GM19463 (cell line): ENCODE data around the gene QRFPR.
"Not testable (repeated sequence)": the region's sequence is repeated elsewhere in the genome, so short reads cannot be mapped to it uniquely, and the experiment has no call there.

Source experiments
- ATAC-seq: cut with Tn5 transposase; IDR thresholded peaks from one replicate; pipeline ENCODE4 v1.9.1; 2021; ENCODE audit warnings: mild to moderate bottlenecking, moderate library complexity; ENCODE audit not compliant: unreplicated experiment

QRFPR gene

DNA sequence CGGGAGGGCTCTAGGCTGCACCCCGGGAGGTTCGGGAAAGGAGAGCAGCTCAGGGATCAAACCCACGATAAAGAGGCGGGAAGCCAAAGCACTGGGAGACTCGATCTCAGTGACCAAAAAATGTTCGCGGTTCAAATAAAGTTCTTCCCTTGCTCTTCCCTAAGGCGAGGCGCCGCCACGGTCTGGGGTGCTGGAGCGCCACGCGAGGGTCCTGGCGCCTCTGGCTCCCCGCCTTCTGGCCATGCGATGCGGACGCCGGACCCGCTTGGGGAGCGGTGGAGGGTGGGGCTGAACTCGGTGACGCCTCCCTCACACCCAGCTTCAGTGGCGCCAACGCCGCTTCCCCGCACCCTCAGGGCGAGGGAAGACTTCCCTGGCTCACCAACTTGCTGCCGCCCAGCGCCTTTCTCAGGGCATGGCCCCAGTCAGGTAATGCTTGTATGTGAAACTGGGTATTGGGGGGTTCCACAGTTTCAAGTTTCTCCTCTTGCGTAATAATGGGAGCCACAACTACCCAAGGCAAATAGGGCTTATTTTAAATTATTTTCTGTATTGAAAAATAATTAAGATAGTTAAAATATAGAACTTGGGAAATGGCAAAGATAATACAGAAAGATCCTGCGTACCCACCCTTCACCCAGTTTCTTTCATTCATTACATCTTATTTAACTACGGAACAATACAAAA is at the start of gene QRFPR:
Gene QRFPR, minus strand, starts transcription at position 243 of the 687 bp plus-strand sequence. CDS start 371 bp downstream, outside the sequence.
- no peak for ATAC-seq

GRCh38 chr4:121428721-121429120 is 47.9 kb upstream of the QRFPR start:
- no peak for ATAC-seq

DNA sequence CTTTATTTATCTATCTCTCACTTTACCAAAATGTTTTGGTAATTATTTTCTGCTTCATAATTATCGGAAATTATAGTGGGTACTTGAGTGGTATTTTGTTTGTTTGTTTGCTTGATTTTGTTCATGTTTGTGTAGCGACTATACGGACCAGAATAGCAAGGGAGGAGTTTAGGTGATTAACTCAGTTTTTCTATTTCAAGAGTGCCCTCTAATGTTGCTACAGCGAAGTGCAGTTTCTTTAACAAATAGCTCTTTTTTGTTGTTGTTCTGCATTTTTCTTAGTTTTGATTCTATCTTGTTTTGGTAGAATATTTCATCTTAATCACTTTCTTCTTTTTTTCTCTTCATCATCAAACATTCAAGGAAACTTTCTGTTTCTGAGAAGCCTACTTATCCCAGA is 40.8 kb upstream of the QRFPR start:
- no peak for ATAC-seq

DNA sequence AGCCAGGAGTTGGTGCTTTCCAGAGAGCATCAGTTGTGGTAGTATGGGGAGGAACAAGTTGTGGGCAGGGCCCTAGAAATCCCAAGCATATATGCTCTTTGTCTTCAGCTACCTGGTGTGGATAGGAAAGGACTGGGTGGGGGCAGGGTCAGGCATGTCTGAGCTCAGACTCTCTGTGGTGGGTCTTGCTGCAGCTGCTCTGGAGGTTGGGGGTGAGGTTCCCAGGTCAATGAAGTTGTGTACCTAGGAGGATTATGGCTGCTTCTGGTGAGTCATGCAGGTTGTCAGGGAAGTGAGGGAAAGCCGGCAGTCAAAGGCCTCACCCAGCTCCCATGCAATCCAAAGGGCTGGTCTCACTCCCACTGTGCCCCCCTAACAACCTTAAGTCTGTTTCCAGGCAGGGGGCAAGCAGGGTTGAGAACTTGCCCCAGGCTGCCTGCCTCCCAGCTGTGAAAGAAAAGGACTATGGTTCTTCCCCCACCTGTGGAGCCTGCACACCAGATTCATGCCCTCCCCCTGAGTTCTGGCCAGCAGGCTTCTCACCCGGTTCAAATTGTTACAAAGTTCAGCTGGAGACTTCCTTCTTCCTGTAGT is 30.4 kb upstream of the QRFPR start:
- no peak for ATAC-seq

DNA sequence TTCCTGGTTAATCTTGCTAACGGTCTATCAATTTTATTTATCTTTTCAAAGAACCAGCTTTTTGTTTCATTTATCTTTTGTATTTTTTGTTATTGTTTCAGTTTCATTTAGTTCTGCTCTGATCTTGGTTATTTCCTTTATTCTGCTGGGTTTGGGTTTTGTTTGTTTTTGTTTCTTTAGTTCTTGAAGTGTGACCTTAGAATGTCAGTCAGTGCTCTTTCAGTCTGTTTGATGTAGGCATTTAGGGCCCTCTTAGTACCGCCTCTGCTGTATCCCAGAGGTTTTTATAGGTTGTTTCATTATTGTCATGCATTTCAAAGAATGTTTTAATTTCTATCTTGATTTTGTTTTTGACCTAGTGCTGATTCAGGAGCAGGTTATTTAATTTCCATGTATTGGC is 27.7 kb upstream of the QRFPR start:
- ATAC-seq, result not testable (repeated sequence)

- ATAC-seq, result no peak
Measured at GRCh38 chr4:121400632-121401031, 19.8 kb upstream of the QRFPR start.

DNA sequence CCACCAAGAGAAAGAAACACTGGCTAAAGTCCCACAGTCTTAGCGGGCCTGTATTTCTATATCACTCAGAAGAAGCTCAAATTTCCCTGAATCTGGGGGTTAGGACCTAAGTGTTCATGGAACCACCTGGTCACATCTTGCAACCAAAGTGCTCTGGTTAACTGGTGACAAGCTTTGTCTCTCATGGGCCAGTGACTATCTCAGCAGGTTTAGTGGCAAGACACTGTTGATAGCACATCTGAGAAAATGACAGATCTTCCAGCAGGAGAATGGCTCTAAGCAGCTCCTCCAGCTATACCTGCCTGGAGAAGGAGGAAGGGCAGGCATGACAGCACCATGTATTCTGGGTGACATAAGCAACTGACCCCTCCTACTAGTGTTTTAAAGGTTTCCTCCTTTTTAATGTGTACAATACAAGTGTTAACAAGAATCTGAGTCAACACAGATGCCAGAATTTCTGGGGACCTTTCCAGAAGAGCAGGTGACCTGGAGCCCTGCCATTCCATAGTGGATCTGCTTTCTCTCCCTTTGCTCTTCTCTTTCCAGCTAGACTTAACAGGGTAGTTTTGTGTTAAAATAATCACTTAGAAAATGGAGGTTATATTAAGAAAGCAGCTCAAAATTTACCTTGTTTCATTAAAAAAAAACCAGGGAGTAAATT is 17.3 kb upstream of the QRFPR start:
- ATAC-seq, result no peak

DNA sequence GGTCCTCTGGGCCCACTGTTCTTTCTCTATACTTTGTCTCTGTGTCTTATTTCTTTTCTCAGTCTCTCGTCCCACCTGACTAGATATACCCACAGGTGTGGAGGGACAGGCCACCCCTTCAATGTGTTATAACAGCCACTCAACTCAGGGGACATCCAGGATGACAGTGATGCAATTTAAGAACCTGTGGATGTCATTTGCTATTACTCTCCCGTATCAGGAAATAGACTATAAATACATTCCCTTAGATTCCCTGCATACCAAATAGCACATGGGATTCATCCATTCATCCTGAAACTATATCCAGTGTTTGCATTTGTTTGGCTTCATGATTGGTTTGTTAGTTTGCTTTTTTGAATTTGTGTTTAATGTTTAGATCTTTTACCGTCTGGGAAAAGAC is 16.6 kb upstream of the QRFPR start:
- ATAC-seq, result no peak

DNA sequence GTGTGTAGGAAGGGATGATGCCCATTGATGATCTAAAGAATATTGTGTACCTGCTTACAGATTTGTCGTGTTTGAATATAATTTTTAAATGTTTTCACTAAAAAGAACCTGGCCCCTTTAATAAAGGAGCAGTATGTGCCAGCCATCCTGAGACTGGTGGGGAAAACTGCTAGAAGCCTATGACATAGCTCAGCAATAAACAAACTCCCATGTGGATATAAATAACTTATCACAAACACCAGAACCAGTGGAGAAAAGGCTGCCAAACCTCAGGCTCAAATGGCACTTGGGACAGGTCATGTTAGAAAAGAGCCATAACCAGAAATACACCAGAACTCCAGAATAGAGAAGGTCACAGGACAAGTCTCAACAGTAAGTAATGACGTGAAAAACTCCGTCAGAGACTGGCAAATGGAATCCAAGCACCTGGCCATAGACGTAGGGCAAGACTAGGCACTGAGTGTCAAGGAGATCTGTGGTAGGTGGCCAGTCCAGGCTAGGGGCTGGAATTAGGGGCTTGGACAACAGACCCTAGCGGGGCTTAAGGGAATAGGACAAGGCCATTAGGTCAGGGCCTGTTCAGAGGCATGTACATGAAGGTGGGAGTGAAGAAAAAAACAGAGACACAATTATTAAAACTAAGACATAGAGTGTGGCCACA is 11.7 kb upstream of the QRFPR start:
- no peak for ATAC-seq

- no peak for ATAC-seq
Measured at GRCh38 chr4:121390335-121390734, 9.5 kb upstream of the QRFPR start.

GRCh38 chr4:121379276-121379675 is 1.5 kb downstream of the QRFPR start:
- no peak for ATAC-seq

DNA sequence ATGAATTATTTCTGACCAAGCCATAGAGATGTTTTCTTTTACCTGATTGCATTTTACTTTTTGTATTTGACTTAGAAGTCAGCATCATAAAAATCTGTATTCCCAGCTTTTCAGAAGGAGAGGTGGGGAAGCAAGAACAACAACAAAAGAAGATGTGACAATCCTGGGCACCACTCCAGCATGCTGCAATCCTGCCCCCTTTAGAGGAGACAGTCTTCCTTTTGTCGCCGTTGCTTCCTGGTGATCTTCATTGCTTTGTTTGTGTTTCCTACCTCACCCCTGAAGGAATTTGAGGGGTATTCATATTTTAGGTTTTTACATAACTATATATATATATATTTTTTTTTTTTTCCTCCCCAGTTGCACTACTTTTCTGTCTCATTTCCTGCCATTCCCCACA is 3.7 kb downstream of the QRFPR start:
- ATAC-seq, result no peak

- no peak for ATAC-seq
Measured at GRCh38 chr4:121376556-121376955, 4.3 kb downstream of the QRFPR start.

- ATAC-seq, result no peak
Measured at GRCh38 chr4:121376097-121376496, 4.7 kb downstream of the QRFPR start.

DNA sequence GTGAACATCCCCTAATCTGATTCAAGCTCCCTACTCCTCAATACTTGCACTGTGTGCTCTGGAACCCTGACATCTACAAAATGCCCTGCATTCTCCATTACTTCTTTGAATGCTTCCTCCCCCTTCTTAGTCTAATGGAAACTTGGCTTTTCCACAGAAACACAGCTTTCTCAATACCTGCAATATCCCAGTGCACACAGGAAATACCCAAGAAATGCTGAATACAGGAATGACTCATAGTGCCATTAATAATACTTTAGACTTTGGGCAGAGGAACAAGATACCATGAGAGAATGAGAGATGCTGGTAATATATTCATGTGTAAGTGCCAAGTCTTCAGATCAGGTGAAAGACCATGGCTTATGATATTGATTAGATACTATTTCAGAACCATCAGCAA is 5.6 kb downstream of the QRFPR start:
- peak; percentile 41 for ATAC-seq

- ATAC-seq, result no peak
Measured at GRCh38 chr4:121373841-121374240, 7.0 kb downstream of the QRFPR start.

DNA sequence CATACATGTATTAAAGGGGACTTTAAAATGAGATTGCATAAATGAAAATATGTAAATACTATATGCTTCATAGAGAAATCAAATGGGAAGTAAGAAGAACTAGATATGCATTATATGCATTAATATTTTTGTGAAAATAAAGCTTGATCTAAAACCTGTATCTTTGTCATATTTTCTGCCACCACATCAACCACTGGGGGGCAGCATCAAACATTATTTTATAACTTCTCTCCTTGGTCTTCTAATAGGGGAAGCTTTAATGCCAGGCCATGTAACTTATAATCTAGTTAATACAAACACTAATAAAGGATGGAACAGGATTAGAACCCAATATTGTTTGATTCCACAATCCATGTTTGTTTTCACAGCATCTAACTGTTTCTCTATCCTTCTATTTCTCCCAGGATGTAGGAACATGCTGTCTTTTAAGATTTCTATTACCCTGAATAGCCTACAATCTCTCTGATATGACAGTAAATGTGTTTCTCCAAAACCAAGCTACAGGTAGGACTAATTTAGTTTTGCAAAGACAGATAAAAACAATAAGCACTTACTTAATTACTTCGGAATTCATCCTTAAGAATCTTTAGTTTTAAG is 10.0 kb downstream of the QRFPR start:
- peak; percentile 46 for ATAC-seq

DNA sequence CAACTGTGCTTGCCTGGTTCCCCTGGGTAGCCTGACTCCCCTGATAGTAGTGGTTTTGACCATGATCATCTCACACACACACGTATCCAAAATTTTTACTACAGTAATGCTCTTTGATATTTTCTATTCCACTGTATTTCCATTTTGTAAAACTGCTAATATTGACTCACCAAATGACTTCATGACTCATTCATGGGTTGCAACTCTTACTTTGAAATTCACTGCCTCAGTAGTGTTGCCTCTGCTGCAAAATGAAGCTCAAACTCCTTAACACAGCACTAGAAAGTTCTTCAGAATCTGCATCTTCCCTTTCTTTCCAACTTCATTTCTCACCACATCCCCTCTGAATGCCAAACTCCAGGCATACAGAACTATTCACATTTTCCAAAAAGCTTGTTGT is 20.3 kb downstream of the QRFPR start:
- ATAC-seq, result no peak

DNA sequence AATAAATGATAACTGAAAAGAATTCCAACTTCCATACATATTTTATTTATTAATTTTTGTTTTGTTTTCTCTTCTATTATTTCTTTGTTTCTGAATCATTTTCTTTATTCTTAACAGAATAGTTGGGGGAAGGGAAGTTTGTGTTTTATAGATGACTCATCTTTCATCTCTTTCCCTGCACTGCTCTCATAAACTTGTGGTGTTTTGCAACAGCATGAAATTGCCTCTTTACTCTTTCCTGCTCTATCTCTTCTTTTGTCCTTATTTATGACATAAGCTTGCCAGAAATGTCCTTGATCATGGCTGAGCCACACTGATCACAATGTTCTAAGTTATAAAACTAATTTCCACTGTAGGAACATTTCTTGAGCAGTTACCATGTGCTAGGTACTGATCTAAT is 22.3 kb downstream of the QRFPR start:
- no peak for ATAC-seq

GRCh38 chr4:121353213-121353612 is 27.6 kb downstream of the QRFPR start:
- ATAC-seq, result no peak

DNA sequence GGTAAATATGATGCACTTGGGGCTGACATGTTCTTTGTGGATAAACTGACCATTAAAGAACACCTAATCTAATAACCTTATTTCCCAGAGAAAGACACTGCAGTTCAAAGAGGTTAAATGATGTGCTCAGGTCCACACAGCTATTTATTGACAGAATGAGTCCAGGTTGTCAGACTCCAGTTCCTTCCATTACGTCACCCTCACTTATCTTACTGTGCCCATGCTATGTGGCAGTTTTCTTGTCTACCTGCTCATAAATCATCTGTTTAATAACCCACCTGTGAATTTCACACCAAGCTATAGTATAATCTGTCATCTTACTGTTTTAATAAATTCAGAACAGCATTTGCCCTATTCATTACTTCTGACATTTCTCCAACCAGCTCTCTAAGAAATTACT is 36.7 kb downstream of the QRFPR start:
- no peak for ATAC-seq
